HEK293 (cell line): ENCODE measurements around the gene MCEE.

ENCODE experiments used
- CTCF ChIP-seq: fragments of 450-650 bp; formaldehyde crosslinking; IDR thresholded peaks from 2 replicates; pipeline ENCODE4 v1.5.1; 2016; ENCODE audit warnings: missing biosample characterization, missing genetic modification characterization
- PRDM10 ChIP-seq: fragments of 450-650 bp; formaldehyde crosslinking; IDR thresholded peaks from 2 replicates; pipeline ENCODE4 v1.5.1; 2016; ENCODE audit warnings: missing biosample characterization, missing genetic modification characterization
- REST ChIP-seq: fragments of 450-650 bp; formaldehyde crosslinking; IDR thresholded peaks from 2 replicates; pipeline ENCODE4 v1.5.1; 2016; ENCODE audit warnings: missing biosample characterization, missing genetic modification characterization
- ZNF157 ChIP-seq: fragments of 450-650 bp; formaldehyde crosslinking; IDR thresholded peaks from 2 replicates; pipeline ENCODE4 v1.5.1; 2016; ENCODE audit warnings: missing biosample characterization, missing genetic modification characterization
- ZNF202 ChIP-seq: fragments of 450-650 bp; formaldehyde crosslinking; IDR thresholded peaks from 2 replicates; pipeline ENCODE4 v1.5.1; 2016; ENCODE audit warnings: missing biosample characterization, missing genetic modification characterization, borderline replicate concordance
- ZNF274 ChIP-seq, 2 experiments: fragments of 200-500 bp in 1 of 2; fragments of 450-650 bp in 1 of 2; sonication (Bioruptor generic) in 1 of 2; formaldehyde crosslinking in 1 of 2; IDR thresholded peaks; 2 replicates each; pipeline versions ENCODE4 v1.5.1 to v1.6.1; 2014 to 2016; ENCODE audit warnings: borderline replicate concordance in 1 of 2, inconsistent platforms in 1 of 2, low read length in 1 of 2, missing biosample characterization in 1 of 2, missing genetic modification characterization in 1 of 2
- ZNF768 ChIP-seq: fragments of 450-650 bp; formaldehyde crosslinking; IDR thresholded peaks from 2 replicates; pipeline ENCODE4 v1.5.1; 2018; ENCODE audit warnings: missing biosample characterization, mild to moderate bottlenecking, missing genetic modification characterization

- no peak for TF ChIP-seq ZNF768 (tag by site-specific recombination)
- no peak for TF ChIP-seq PRDM10
- TF ChIP-seq REST (tag by site-specific recombination), result no peak
- TF ChIP-seq CTCF (tag by site-specific recombination), result no peak
- no peak for TF ChIP-seq ZNF202 (tag by site-specific recombination)
- TF ChIP-seq ZNF274 (IDR thresholded peaks at IDR 0.05; ENCODE audit: low read length), result no peak
- no peak for TF ChIP-seq ZNF274 (tag by site-specific recombination; IDR thresholded peaks at IDR 0.05; ENCODE audit: borderline replicate concordance)
- TF ChIP-seq ZNF157, result no peak
These were observed 7.4 kb downstream of the MCEE start for GRCh38 chr2:71122387-71123298.
